IPS DF 6.9 (cell line): ENCODE results near the gene SURF1.

Source experiments
- DNase-seq: peaks from one replicate; pipeline ENCODE4 v3.0.0-alpha.2; 2013; ENCODE audit warnings: low read depth, low spot score
- H3K27ac ChIP-seq: one replicate; pipeline ENCODE4 v1.5.1; 2013; ENCODE audit warnings: low read length, control low read depth
- H3K27me3 ChIP-seq: 2 replicates; pipeline ENCODE4 v1.6.1; 2013; ENCODE audit warnings: mild to moderate bottlenecking, low read length; ENCODE audit not compliant: control insufficient read depth, insufficient read depth
- H3K36me3 ChIP-seq: 2 replicates; pipeline ENCODE4 v1.6.1; 2013; ENCODE audit warnings: low read length; ENCODE audit not compliant: control insufficient read depth, insufficient read depth
- H3K4me1 ChIP-seq: 2 replicates; pipeline ENCODE4 v1.6.1; 2013; ENCODE audit warnings: low read length; ENCODE audit not compliant: control insufficient read depth, insufficient read depth
- H3K4me3 ChIP-seq: 2 replicates; pipeline ENCODE4 v1.5.1; 2013; ENCODE audit warnings: mild to moderate bottlenecking, low read length
- H3K9me3 ChIP-seq: 2 replicates; pipeline ENCODE4 v1.6.1; 2013; ENCODE audit warnings: low read length, inconsistent platforms; ENCODE audit not compliant: control insufficient read depth, insufficient read depth
- WGBS: extraction: QIAGEN DNeasy Blood & Tissue Kit; methylation state at CpG from one replicate; pipeline ENCODE4 v1.1.7; 2013; ENCODE audit warnings: mixed read lengths, missing lambda C conversion rate; ENCODE audit not compliant: insufficient read length, insufficient coverage; 5-methylcytosine and 5-hydroxymethylcytosine counted together

SURF1 gene

GRCh38 chr9:133362359-133363044, 6.2 kb upstream of the SURF1 start:
- no peak overlapping the region for H3K27ac ChIP-seq
- no peaks in the 10 kb centered on the region for H3K4me1 ChIP-seq
- no peak for DNase-seq
- H3K4me3 ChIP-seq, result no peak overlapping the region
- H3K27me3 ChIP-seq, result no peaks in the 10 kb centered on the region
- WGBS, result no CpG with 5 or more reads among the region's 15 CpGs
- no peaks in the 10 kb centered on the region for H3K9me3 ChIP-seq
- H3K36me3 ChIP-seq, result peaks cover 32% of the 10 kb centered on the region

GRCh38 chr9:133361507-133362092, 5.3 kb upstream of the SURF1 start:
- no peak for DNase-seq
- Histone ChIP-seq H3K27me3 (no peaks in the 10 kb centered on the region), H3K9me3 (no peaks in the 10 kb centered on the region), H3K4me3 (no peak overlapping the region), H3K36me3 (peaks cover 24% of the 10 kb centered on the region), H3K4me1 (no peaks in the 10 kb centered on the region), H3K27ac (no peak overlapping the region)
- WGBS, result 100% methylated on average over 1 of the region's 13 CpGs

GRCh38 chr9:133360400-133361393, 4.4 kb upstream of the SURF1 start:
- no peak for DNase-seq
- Histone ChIP-seq H3K27me3 (no peaks in the 10 kb centered on the region), H3K9me3 (no peaks in the 10 kb centered on the region), H3K36me3 (peaks cover 18% of the 10 kb centered on the region), H3K27ac (no peak overlapping the region), H3K4me1 (no peaks in the 10 kb centered on the region), H3K4me3 (no peak overlapping the region)
- no CpG with 5 or more reads among the region's 21 CpGs for WGBS

GRCh38 chr9:133359399-133360175, 3.3 kb upstream of the SURF1 start:
- H3K4me3 ChIP-seq, result no peak overlapping the region
- DNase-seq, result no peak
- H3K27ac ChIP-seq, result no peak overlapping the region
- no CpG with 5 or more reads among the region's 20 CpGs for WGBS
- H3K9me3 ChIP-seq, result no peaks in the 10 kb centered on the region
- peaks cover 15% of the 10 kb centered on the region for H3K36me3 ChIP-seq
- no peaks in the 10 kb centered on the region for H3K4me1 ChIP-seq
- no peaks in the 10 kb centered on the region for H3K27me3 ChIP-seq

GRCh38 chr9:133357656-133358055, 1.4 kb upstream of the SURF1 start:
- Histone ChIP-seq H3K27ac (no peak overlapping the region), H3K36me3 (peaks cover 16% of the 10 kb centered on the region), H3K9me3 (no peaks in the 10 kb centered on the region), H3K4me1 (no peaks in the 10 kb centered on the region), H3K27me3 (no peaks in the 10 kb centered on the region), H3K4me3 (no peak overlapping the region)
- no peak for DNase-seq
- WGBS, result no CpG with 5 or more reads among the region's 14 CpGs

- H3K36me3 ChIP-seq, result peaks cover 25% of the 10 kb centered on the region
- H3K4me3 ChIP-seq, result peak overlapping the region; percentile 70
- WGBS, result no CpG with 5 or more reads among the region's 31 CpGs
- no peak overlapping the region for H3K27ac ChIP-seq
- no peak for DNase-seq
- no peaks in the 10 kb centered on the region for H3K4me1 ChIP-seq
- no peaks in the 10 kb centered on the region for H3K9me3 ChIP-seq
- H3K27me3 ChIP-seq, result no peaks in the 10 kb centered on the region
Observed at GRCh38 chr9:133355881-133356357, 368 bp downstream of the SURF1 start.

GRCh38 chr9:133354766-133355165, 1.5 kb downstream of the SURF1 start:
- no peak overlapping the region for H3K4me3 ChIP-seq
- no peak overlapping the region for H3K27ac ChIP-seq
- no CpG with 5 or more reads among the region's 7 CpGs for WGBS
- peaks cover 34% of the 10 kb centered on the region for H3K36me3 ChIP-seq
- DNase-seq, result no peak
- H3K27me3 ChIP-seq, result no peaks in the 10 kb centered on the region
- H3K4me1 ChIP-seq, result no peaks in the 10 kb centered on the region
- no peaks in the 10 kb centered on the region for H3K9me3 ChIP-seq

- no peak overlapping the region for H3K27ac ChIP-seq
- DNase-seq, result no peak
- H3K27me3 ChIP-seq, result no peaks in the 10 kb centered on the region
- no peaks in the 10 kb centered on the region for H3K4me1 ChIP-seq
- H3K36me3 ChIP-seq, result peaks cover 41% of the 10 kb centered on the region
- H3K4me3 ChIP-seq, result no peak overlapping the region
- no peaks in the 10 kb centered on the region for H3K9me3 ChIP-seq
- WGBS, result no CpG with 5 or more reads among the region's 5 CpGs
Observed at GRCh38 chr9:133353548-133353947, 2.7 kb downstream of the SURF1 start.

GRCh38 chr9:133352635-133353340, 3.5 kb downstream of the SURF1 start:
- WGBS, result no CpG with 5 or more reads among the region's 8 CpGs
- H3K27me3 ChIP-seq, result no peaks in the 10 kb centered on the region
- H3K4me1 ChIP-seq, result no peaks in the 10 kb centered on the region
- no peaks in the 10 kb centered on the region for H3K9me3 ChIP-seq
- H3K36me3 ChIP-seq, result peaks cover 40% of the 10 kb centered on the region
- no peak overlapping the region for H3K27ac ChIP-seq
- H3K4me3 ChIP-seq, result no peak overlapping the region
- no peak for DNase-seq
